Measurements from ENCODE around the gene LHCGR.
"Not testable (repeated sequence)": the region's sequence is repeated elsewhere in the genome, so short reads cannot be mapped to it uniquely, and the experiment has no call there.

LHCGR gene

GRCh38 chr2:48747319-48747718, 8.2 kb downstream of the LHCGR start:
- DNase-seq (ENCODE audit: insufficient read length, low spot score) (no peak), FAIRE-seq (no peak)
- no peak for TF ChIP-seq CTCF (IDR thresholded peaks at IDR 0.05; ENCODE audit: insufficient read depth, missing control alignments)

- not testable (repeated sequence) for DNase-seq (ENCODE audit: insufficient read length, low spot score); FAIRE-seq
Observed at GRCh38 chr2:48739236-48739635, 16.3 kb downstream of the LHCGR start.

- FAIRE-seq (no peak), DNase-seq (ENCODE audit: insufficient read length, low spot score) (no peak)
- TF ChIP-seq CTCF (IDR thresholded peaks at IDR 0.05; ENCODE audit: insufficient read depth, missing control alignments), result no peak
Observed at GRCh38 chr2:48738806-48739205, 16.7 kb downstream of the LHCGR start.

- DNase-seq (ENCODE audit: insufficient read length, low spot score) (no peak), FAIRE-seq (no peak)
- no peak for TF ChIP-seq CTCF (IDR thresholded peaks at IDR 0.05; ENCODE audit: insufficient read depth, missing control alignments)
Observed at GRCh38 chr2:48736251-48736650, 19.3 kb downstream of the LHCGR start.

- FAIRE-seq, result no peak
Observed at GRCh38 chr2:48734576-48735303, 20.8 kb downstream of the LHCGR start.

GRCh38 chr2:48733067-48733503, 22.4 kb downstream of the LHCGR start:
- DNase-seq (ENCODE audit: insufficient read length, low spot score) (no peak), FAIRE-seq (no peak)
- TF ChIP-seq CTCF (IDR thresholded peaks at IDR 0.05; ENCODE audit: insufficient read depth, missing control alignments), result no peak

More at GRCh38 chr2:48734576-48735303, 20.8 kb downstream of the LHCGR start:
- TF ChIP-seq CTCF (IDR thresholded peaks at IDR 0.05; ENCODE audit: insufficient read depth, missing control alignments), result no peak
- no peak for DNase-seq (ENCODE audit: insufficient read length, low spot score)

- FAIRE-seq (no peak), DNase-seq (ENCODE audit: insufficient read length, low spot score) (no peak)
- TF ChIP-seq CTCF (IDR thresholded peaks at IDR 0.05; ENCODE audit: insufficient read depth, missing control alignments), result no peak
Observed at GRCh38 chr2:48728840-48729239, 26.7 kb downstream of the LHCGR start.
